Liver (tissue), 9 donors: Measurements from ENCODE around the gene MICAL2. TPM values are rescaled to one million over a fixed set of nuclear protein-coding genes. Genes with fewer than 3 reads are reported as not detected.

ENCODE experiments used
- DNase-seq: peaks from one replicate; pipeline ENCODE4 v3.0.0-alpha.2; 2017; ENCODE audit warnings: low spot score
- H3K27ac ChIP-seq, 2 donors: one replicate each; pipeline ENCODE4 v1.7.0; 2013; ENCODE audit warnings: inconsistent platforms in 2 of 2, low read length in 2 of 2, control low read depth in 1 of 2, low read depth in 1 of 2, mild to moderate bottlenecking in 1 of 2
- H3K27me3 ChIP-seq, 4 donors: one replicate each; pipeline versions ENCODE4 v1.6.1 to v1.7.0; 2013; ENCODE audit warnings: low read length in 3 of 4, inconsistent platforms in 1 of 4, mild to moderate bottlenecking in 1 of 4, moderate library complexity in 1 of 4; ENCODE audit not compliant: control insufficient read depth in 4 of 4, insufficient read depth in 4 of 4
- H3K36me3 ChIP-seq, 4 donors: one replicate each; pipeline versions ENCODE4 v1.6.1 to v1.7.0; 2013; ENCODE audit warnings: low read length in 3 of 4, mild to moderate bottlenecking in 3 of 4, low read depth in 1 of 4, moderate library complexity in 1 of 4; ENCODE audit not compliant: control insufficient read depth in 4 of 4, insufficient read depth in 3 of 4
- H3K4me1 ChIP-seq, 4 donors: one replicate each; pipeline versions ENCODE4 v1.6.1 to v1.7.0; 2013; ENCODE audit warnings: low read length in 3 of 4, mild to moderate bottlenecking in 3 of 4, moderate library complexity in 1 of 4; ENCODE audit not compliant: control insufficient read depth in 4 of 4, insufficient read depth in 4 of 4
- H3K4me3 ChIP-seq, 3 donors: one replicate each; pipeline versions ENCODE4 v1.6.1 to v1.7.0; 2013; ENCODE audit warnings: low read length in 3 of 3, control low read depth in 1 of 3, low read depth in 1 of 3, mild to moderate bottlenecking in 1 of 3
- H3K9ac ChIP-seq, 2 donors: one replicate each; pipeline ENCODE4 v1.7.0; 2013; ENCODE audit warnings: low read length in 2 of 2, mild to moderate bottlenecking in 2 of 2, moderate library complexity in 2 of 2, control low read depth in 1 of 2, low read depth in 1 of 2
- H3K9me3 ChIP-seq, 4 donors: one replicate each; pipeline versions ENCODE4 v1.6.1 to v1.7.0; 2013; ENCODE audit warnings: low read length in 3 of 4; ENCODE audit not compliant: control insufficient read depth in 4 of 4
- EGR1 ChIP-seq, 2 donors: IDR thresholded peaks; 2 replicates each; pipeline ENCODE4 v1.6.1; 2016 to 2018; ENCODE audit warnings: antibody characterized with exemption in 2 of 2, low read depth in 2 of 2
- FOXA2 ChIP-seq: IDR thresholded peaks from 2 replicates; pipeline ENCODE4 v1.6.1; 2016; ENCODE audit warnings: antibody characterized with exemption
- GABPA ChIP-seq, 2 donors: IDR thresholded peaks in 1 of 2; conservative IDR thresholded peaks in 1 of 2; 2 replicates each; pipeline ENCODE4 v1.6.1; 2016; ENCODE audit warnings: antibody characterized with exemption in 2 of 2, mild to moderate bottlenecking in 1 of 2, moderate library complexity in 1 of 2
- HNF4A ChIP-seq, 2 donors: conservative IDR thresholded peaks; 2 replicates each; pipeline ENCODE4 v1.6.1; 2016; ENCODE audit warnings: antibody characterized with exemption in 2 of 2, mild to moderate bottlenecking in 2 of 2
- HNF4G ChIP-seq: IDR thresholded peaks from 2 replicates; pipeline ENCODE4 v1.6.1; 2016; ENCODE audit warnings: antibody characterized with exemption
- JUND ChIP-seq, 2 donors: IDR thresholded peaks; 2 replicates each; pipeline ENCODE4 v1.6.1; 2016; ENCODE audit warnings: antibody characterized with exemption in 2 of 2
- NR2F2 ChIP-seq: IDR thresholded peaks from 2 replicates; pipeline ENCODE4 v1.6.1; 2016; ENCODE audit warnings: antibody characterized with exemption
- RAD21 ChIP-seq, 2 donors: IDR thresholded peaks; 2 replicates each; pipeline ENCODE4 v1.6.1; 2016; ENCODE audit warnings: antibody characterized with exemption in 2 of 2, mild to moderate bottlenecking in 2 of 2
- RXRA ChIP-seq, 2 donors: IDR thresholded peaks; 2 replicates each; pipeline ENCODE4 v1.6.1; 2017 to 2018; ENCODE audit warnings: antibody characterized with exemption in 2 of 2, mild to moderate bottlenecking in 1 of 2
- SP1 ChIP-seq: IDR thresholded peaks from 2 replicates; pipeline ENCODE4 v1.6.1; 2018; ENCODE audit warnings: antibody characterized with exemption, mild to moderate bottlenecking
- YY1 ChIP-seq: IDR thresholded peaks from 2 replicates; pipeline ENCODE4 v1.6.1; 2016; ENCODE audit warnings: antibody characterized with exemption, mild to moderate bottlenecking
- WGBS: extraction: QIAGEN DNeasy Blood & Tissue Kit; methylation state at CpG from one replicate; pipeline ENCODE4 v1.1.7; 2013; 5-methylcytosine and 5-hydroxymethylcytosine counted together
- polyA plus RNA-seq, 2 donors: library from polyadenylated mRNA; stranded (reverse) in 1 of 2; unstranded in 1 of 2; fragments of 200-250 nt in 1 of 2; fragments of >200 nt in 1 of 2; fragmentation: Nextera tagmentation in 1 of 2; extraction: Ambion mirVana in 1 of 2; gene quantifications; one replicate each; pipeline versions ENCODE4 v1.2.1 to v1.2.3, GENCODE V29; 2013 to 2015
- total RNA-seq, 2 donors: library from RNA; depleted of rRNA; stranded (reverse); fragments of >200 nt; gene quantifications; one replicate each; pipeline ENCODE4 v1.2.3, GENCODE V29; 2014
- TF ChIP-seq, protein P1 (sequence below): IDR thresholded peaks from 2 replicates; pipeline ENCODE4 v1.6.1; 2016; ENCODE audit warnings: antibody characterized with exemption, mild to moderate bottlenecking
- TF ChIP-seq, protein P2 (sequence below): fragments of 150-350 bp; IDR thresholded peaks from 2 replicates; pipeline ENCODE4 v1.5.1; 2017; ENCODE audit warnings: improper control_type of control experiment, low read depth, low read length; ENCODE audit not compliant: missing input control
- TF ChIP-seq, protein P3 (sequence below): IDR thresholded peaks from 2 replicates; pipeline ENCODE4 v1.6.1; 2016; ENCODE audit warnings: antibody characterized with exemption
- TF ChIP-seq, protein P4 (sequence below): IDR thresholded peaks from 2 replicates; pipeline ENCODE4 v1.6.1; 2016; ENCODE audit warnings: antibody characterized with exemption
- TF ChIP-seq, protein P5 (sequence below): IDR thresholded peaks from 2 replicates; pipeline ENCODE4 v1.6.1; 2016; ENCODE audit warnings: antibody characterized with exemption
- donor health status: healthy.
- donor health status: healthy.
- donor health status: healthy.
- donor health status: healthy.
- donor health status: healthy.

The MICAL2 gene
- total and polyA plus RNA-seq, 4 donors: 17.5 to 113 (median 42.9) TPM

DNA sequence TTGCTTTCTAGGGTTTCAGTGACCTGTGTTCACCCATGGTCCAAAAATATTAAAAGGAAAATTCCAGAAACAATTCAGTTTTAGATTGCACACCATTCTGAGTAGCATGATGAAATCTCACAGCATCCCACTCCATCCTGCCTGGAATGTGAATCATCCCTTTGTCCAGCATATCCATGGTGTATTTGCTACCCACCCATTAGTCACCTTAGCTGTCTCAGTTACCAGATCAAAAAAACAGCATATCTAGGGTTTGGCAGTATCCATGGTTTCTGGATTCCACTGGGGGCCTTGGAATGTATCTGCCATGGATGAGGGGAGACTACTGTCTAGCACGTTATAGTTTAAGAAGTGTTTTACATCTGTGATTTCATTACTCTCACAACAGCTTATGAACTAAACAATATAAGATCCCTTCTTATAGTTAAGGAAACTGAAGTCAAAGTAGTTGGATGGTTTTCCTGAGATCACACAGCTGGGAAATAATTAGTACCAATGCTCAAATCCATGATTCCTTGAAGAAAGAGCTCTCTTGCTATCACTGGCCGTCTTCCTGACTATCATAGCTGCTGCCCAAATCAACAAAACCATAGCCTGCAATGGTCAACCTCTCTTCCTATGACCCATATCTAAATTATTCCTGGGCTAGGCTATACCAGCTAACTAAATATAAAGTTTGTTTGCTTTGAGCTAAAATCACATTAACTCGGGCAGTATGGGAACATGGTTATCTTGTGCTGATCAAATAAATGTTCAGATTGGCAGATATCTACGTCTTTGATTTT lies 122.6 kb downstream of the MICAL2 start (continued):
- no peak for TF ChIP-seq JUND (IDR thresholded peaks at IDR 0.05)
- TF ChIP-seq YY1: no peak
- TF ChIP-seq NR2F2: no peak

DNA sequence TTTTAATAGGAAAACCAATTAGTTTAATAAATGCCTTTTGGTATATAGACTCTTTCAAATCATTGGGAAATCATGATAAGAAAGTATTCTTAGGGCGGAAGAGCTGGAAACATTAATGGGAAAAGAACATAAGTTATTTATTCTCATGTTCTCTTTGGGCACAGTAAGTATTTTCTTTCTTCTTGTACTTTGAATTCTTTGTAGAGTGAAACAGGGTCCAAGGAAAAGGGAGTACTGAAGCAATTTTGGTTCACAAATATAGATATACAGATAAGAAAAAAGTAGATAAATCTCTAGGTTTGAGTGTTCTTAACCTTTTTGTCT lies 123.2 kb downstream of the MICAL2 start:
- Histone ChIP-seq H3K4me1 (peaks cover 0 to 3% (median under 1%) of the 10 kb centered on the region in 4 donors), H3K9me3 (no peaks in the 10 kb centered on the region), H3K9ac (no peak overlapping the region), H3K36me3 (peaks cover 3 to 27% (median 13%) of the 10 kb centered on the region in 4 donors), H3K4me3 (no peak overlapping the region), H3K27ac (no peak overlapping the region), H3K27me3 (no peaks in the 10 kb centered on the region)
- 97% methylated on average over 1 of the region's 1 CpG for WGBS
- TF ChIP-seq, protein P1, sequence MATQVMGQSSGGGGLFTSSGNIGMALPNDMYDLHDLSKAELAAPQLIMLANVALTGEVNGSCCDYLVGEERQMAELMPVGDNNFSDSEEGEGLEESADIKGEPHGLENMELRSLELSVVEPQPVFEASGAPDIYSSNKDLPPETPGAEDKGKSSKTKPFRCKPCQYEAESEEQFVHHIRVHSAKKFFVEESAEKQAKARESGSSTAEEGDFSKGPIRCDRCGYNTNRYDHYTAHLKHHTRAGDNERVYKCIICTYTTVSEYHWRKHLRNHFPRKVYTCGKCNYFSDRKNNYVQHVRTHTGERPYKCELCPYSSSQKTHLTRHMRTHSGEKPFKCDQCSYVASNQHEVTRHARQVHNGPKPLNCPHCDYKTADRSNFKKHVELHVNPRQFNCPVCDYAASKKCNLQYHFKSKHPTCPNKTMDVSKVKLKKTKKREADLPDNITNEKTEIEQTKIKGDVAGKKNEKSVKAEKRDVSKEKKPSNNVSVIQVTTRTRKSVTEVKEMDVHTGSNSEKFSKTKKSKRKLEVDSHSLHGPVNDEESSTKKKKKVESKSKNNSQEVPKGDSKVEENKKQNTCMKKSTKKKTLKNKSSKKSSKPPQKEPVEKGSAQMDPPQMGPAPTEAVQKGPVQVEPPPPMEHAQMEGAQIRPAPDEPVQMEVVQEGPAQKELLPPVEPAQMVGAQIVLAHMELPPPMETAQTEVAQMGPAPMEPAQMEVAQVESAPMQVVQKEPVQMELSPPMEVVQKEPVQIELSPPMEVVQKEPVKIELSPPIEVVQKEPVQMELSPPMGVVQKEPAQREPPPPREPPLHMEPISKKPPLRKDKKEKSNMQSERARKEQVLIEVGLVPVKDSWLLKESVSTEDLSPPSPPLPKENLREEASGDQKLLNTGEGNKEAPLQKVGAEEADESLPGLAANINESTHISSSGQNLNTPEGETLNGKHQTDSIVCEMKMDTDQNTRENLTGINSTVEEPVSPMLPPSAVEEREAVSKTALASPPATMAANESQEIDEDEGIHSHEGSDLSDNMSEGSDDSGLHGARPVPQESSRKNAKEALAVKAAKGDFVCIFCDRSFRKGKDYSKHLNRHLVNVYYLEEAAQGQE: no peak
- TF ChIP-seq EGR1 (IDR thresholded peaks at IDR 0.05; ENCODE audit: low read depth in 2 of 2): no peak
- TF ChIP-seq RAD21 (IDR thresholded peaks at IDR 0.05): no peak
- TF ChIP-seq YY1: no peak
- no peak for TF ChIP-seq HNF4G
- TF ChIP-seq, protein P2, sequence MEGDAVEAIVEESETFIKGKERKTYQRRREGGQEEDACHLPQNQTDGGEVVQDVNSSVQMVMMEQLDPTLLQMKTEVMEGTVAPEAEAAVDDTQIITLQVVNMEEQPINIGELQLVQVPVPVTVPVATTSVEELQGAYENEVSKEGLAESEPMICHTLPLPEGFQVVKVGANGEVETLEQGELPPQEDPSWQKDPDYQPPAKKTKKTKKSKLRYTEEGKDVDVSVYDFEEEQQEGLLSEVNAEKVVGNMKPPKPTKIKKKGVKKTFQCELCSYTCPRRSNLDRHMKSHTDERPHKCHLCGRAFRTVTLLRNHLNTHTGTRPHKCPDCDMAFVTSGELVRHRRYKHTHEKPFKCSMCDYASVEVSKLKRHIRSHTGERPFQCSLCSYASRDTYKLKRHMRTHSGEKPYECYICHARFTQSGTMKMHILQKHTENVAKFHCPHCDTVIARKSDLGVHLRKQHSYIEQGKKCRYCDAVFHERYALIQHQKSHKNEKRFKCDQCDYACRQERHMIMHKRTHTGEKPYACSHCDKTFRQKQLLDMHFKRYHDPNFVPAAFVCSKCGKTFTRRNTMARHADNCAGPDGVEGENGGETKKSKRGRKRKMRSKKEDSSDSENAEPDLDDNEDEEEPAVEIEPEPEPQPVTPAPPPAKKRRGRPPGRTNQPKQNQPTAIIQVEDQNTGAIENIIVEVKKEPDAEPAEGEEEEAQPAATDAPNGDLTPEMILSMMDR: no peak
- no peak for TF ChIP-seq JUND (IDR thresholded peaks at IDR 0.05)
- TF ChIP-seq FOXA2: no peak
- TF ChIP-seq GABPA (IDR thresholded peaks at IDR 0.05 in 1 of 2, conservative IDR thresholded peaks at IDR 0.05 in 1 of 2): no peak
- no peak for TF ChIP-seq NR2F2
- TF ChIP-seq, protein P3, sequence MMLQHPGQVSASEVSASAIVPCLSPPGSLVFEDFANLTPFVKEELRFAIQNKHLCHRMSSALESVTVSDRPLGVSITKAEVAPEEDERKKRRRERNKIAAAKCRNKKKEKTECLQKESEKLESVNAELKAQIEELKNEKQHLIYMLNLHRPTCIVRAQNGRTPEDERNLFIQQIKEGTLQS: no peak
- TF ChIP-seq RXRA (IDR thresholded peaks at IDR 0.05): no peak
- TF ChIP-seq, protein P4, sequence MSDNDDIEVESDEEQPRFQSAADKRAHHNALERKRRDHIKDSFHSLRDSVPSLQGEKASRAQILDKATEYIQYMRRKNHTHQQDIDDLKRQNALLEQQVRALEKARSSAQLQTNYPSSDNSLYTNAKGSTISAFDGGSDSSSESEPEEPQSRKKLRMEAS: no peak
- no peak for TF ChIP-seq SP1
- no peak for TF ChIP-seq HNF4A (conservative IDR thresholded peaks at IDR 0.05)
- TF ChIP-seq, protein P5, sequence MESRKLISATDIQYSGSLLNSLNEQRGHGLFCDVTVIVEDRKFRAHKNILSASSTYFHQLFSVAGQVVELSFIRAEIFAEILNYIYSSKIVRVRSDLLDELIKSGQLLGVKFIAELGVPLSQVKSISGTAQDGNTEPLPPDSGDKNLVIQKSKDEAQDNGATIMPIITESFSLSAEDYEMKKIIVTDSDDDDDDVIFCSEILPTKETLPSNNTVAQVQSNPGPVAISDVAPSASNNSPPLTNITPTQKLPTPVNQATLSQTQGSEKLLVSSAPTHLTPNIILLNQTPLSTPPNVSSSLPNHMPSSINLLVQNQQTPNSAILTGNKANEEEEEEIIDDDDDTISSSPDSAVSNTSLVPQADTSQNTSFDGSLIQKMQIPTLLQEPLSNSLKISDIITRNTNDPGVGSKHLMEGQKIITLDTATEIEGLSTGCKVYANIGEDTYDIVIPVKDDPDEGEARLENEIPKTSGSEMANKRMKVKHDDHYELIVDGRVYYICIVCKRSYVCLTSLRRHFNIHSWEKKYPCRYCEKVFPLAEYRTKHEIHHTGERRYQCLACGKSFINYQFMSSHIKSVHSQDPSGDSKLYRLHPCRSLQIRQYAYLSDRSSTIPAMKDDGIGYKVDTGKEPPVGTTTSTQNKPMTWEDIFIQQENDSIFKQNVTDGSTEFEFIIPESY: no peak
- no peak for DNase-seq
